ENCODE measurements around the gene ACKR4. TPM values are rescaled to one million over a fixed set of nuclear protein-coding genes. Genes with fewer than 3 reads are reported as not detected.

Gene ACKR4
- total and polyA plus RNA-seq, 2 of the 8 experiments (the other 6 are each of a cell fraction or from before 2014, with no cell fraction given): not detected

DNA sequence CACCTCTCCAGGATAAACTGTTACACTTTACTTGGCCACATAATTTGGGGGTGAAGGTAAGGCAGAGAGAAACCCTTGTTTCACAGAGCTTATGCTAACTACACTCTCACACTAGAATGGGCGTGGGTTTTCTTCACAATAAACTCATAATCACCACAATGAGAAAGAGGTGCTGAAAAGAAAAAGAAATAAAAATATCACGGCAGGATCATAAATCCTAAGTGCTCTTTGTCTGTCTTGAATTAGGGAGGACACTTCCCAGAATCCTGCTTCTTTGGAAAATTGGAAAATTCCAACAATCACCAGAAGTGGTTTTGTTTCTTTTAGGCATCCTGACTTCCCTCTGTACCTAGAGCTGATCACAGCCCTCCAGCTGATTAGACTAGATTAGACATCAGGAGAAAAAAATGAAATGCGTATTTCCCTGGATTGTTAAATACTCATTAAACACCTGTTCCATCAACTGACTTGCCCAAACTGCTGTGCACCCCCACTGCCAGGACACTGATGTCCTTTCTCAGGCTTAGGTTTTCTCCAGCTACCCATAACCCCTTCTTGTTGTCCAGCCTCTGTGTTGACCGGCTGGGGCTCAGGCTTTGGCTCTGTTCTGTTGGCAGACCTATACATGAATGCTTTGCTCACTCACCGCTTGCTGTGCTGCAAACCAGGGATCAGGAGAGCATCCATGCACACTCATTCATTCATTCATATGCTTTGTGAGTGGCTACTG lies 41.6 kb upstream of the ACKR4 start:
- H3K23me2 ChIP-seq (ENCODE audit: low read depth, low read length): no peaks in the 10 kb centered on the region
- no peak overlapping the region for H2AFZ ChIP-seq (ENCODE audit: low read length)
- no peak overlapping the region for H3K18ac ChIP-seq (ENCODE audit: extremely low read depth, low read length)
- H3K4ac ChIP-seq (replicated peaks; ENCODE audit: insufficient read length, low read depth, low read length): no peak overlapping the region
- no peak overlapping the region for H3K56ac ChIP-seq (replicated peaks; ENCODE audit: insufficient read length, low read depth, low read length)
- no peaks in the 10 kb centered on the region for H3K36me3 ChIP-seq (ENCODE audit: control insufficient read depth in 2 of 4, insufficient read depth in 4 of 4, low read length in 3 of 4)
- H3K9me3 ChIP-seq (ENCODE audit: insufficient read depth in 2 of 2, low read depth in 1 of 2, low read length in 1 of 2): no peaks in the 10 kb centered on the region
- no peak overlapping the region for H4K8ac ChIP-seq (ENCODE audit: extremely low read depth, insufficient read depth, low read length)
- H4K20me1 ChIP-seq (replicated peaks in 1 of 2; ENCODE audit: control insufficient read depth in 1 of 2, insufficient read depth in 2 of 2, low read length in 2 of 2): no peaks in the 10 kb centered on the region
- H4K5ac ChIP-seq (ENCODE audit: insufficient read length, low read depth, low read length): no peak overlapping the region
- H2BK5ac ChIP-seq (ENCODE audit: low read depth, low read length): 0 out of 2 replicates have a peak overlapping the region, but pooled peaks have one; percentile 35
- H3K4me1 ChIP-seq (replicated peaks in 1 of 4; ENCODE audit: control insufficient read depth in 3 of 4, insufficient read depth in 4 of 4, low read length in 3 of 4): peaks cover 3 to 12% (median 5%) of the 10 kb centered on the region in 4 experiments; a peak in 3 of 7 replicates
- FAIRE-seq (no peak), DNase-seq (ENCODE audit: low read depth in 1 of 2, low spot score in 2 of 2) (no peak)
- POLR2A ChIA-PET (ENCODE audit: partially characterized antibody): interaction anchor here (1.4 kb wide), 1 partner anchor 71 kb away, joined by 4 read pairs; no protein-coding TSS in a partner anchor
- CTCF ChIA-PET (ENCODE audit: partially characterized antibody): interaction anchor here (1.0 kb wide), 1 partner anchor 13 kb away, joined by 3 read pairs; no protein-coding TSS in a partner anchor
- H4K91ac ChIP-seq (replicated peaks; ENCODE audit: insufficient read length, low read length): peak overlapping the region; percentile 6
- H3K4me2 ChIP-seq (ENCODE audit: insufficient read depth in 1 of 2, low read depth in 2 of 2, low read length in 2 of 2): no peak overlapping the region
- WGBS, 2 experiments (ENCODE audit: extremely low coverage in 1 of 2, insufficient coverage in 1 of 2, insufficient read length in 1 of 2, insufficient replicate concordance in 2 of 2, low coverage in 1 of 2, low lambda C conversion rate in 2 of 2, missing lambda C conversion rate in 1 of 2): 90% methylated on average over 5 of the region's 5 CpGs; no CpG with 5 or more reads in 1 of the 2 experiments
- H2BK120ac ChIP-seq (replicated peaks; ENCODE audit: low read depth, low read length): no peak overlapping the region
- no peak overlapping the region for H3K9ac ChIP-seq (replicated peaks in 1 of 4; ENCODE audit: extremely low read depth in 1 of 4, low read depth in 3 of 4, low read length in 3 of 4)
- H3K79me1 ChIP-seq (ENCODE audit: low read depth, low read length): no peaks in the 10 kb centered on the region
- no peak overlapping the region for H2BK20ac ChIP-seq (ENCODE audit: low read length)
- H3K27me3 ChIP-seq (replicated peaks in 1 of 4; ENCODE audit: control insufficient read depth in 3 of 4, extremely low read depth in 1 of 4, insufficient read depth in 3 of 4, low read length in 3 of 4): no peaks in the 10 kb centered on the region
- H3K23ac ChIP-seq (ENCODE audit: insufficient read length): no peak overlapping the region
- H2AK5ac ChIP-seq (ENCODE audit: low read depth, low read length): no peak overlapping the region
- H3K14ac ChIP-seq (ENCODE audit: insufficient read length): no peak overlapping the region
- H2BK12ac ChIP-seq (ENCODE audit: low read depth, low read length): no peak overlapping the region
- no peak overlapping the region for H3K27ac ChIP-seq (ENCODE audit: low read depth, low read length)
- H3K79me2 ChIP-seq (ENCODE audit: control insufficient read depth in 1 of 2, insufficient read depth in 2 of 2, low read length in 2 of 2): no peaks in the 10 kb centered on the region
- H2BK15ac ChIP-seq (ENCODE audit: low read length): peak overlapping the region; percentile 46; the same call in 1 of the 2 replicates
- no peak overlapping the region for H3K4me3 ChIP-seq (ENCODE audit: extremely low read depth in 1 of 4, insufficient read depth in 2 of 4, low read depth in 3 of 4, low read length in 4 of 4)
- no peak for TF ChIP-seq CEBPB (IDR thresholded peaks at IDR 0.05; ENCODE audit: low read depth, low read length)
- no peak for TF ChIP-seq RNF2 (IDR thresholded peaks at IDR 0.05; ENCODE audit: borderline replicate concordance, low read depth, low read length, missing control alignments, poor library complexity, severe bottlenecking)
- TF ChIP-seq NRF1 (IDR thresholded peaks at IDR 0.05; ENCODE audit: low read depth, low read length): no peak
- no peak for TF ChIP-seq KDM4A (IDR thresholded peaks at IDR 0.05; ENCODE audit: low read depth, low read length, severe bottlenecking)
- no peak for TF ChIP-seq HDAC6 (IDR thresholded peaks at IDR 0.05; ENCODE audit: low read depth, low read length)
- no peak for TF ChIP-seq CBX5 (IDR thresholded peaks at IDR 0.05; ENCODE audit: low read depth, low read length)
- TF ChIP-seq SIN3A (conservative IDR thresholded peaks at IDR 0.05 in 1 of 2, IDR thresholded peaks at IDR 0.05 in 1 of 2; ENCODE audit: low read depth in 1 of 2, low read length in 2 of 2): no peak
- no peak for TF ChIP-seq EGR1 (IDR thresholded peaks at IDR 0.05; ENCODE audit: borderline replicate concordance, low read depth, low read length)
- TF ChIP-seq RBBP5 (IDR thresholded peaks at IDR 0.05; ENCODE audit: borderline replicate concordance, low read depth, low read length): no peak
- TF ChIP-seq SIX5 (IDR thresholded peaks at IDR 0.05; ENCODE audit: low read depth, low read length): no peak
- TF ChIP-seq POLR2AphosphoS5 (IDR thresholded peaks at IDR 0.05; ENCODE audit: low read depth, low read length): no peak
- TF ChIP-seq NANOG (IDR thresholded peaks at IDR 0.05; ENCODE audit: insufficient read depth, low read depth, low read length, poor library complexity, severe bottlenecking): no peak
